HG03457 (cell line): ENCODE data around the gene ATP6V0A4.
"Not testable (repeated sequence)": the region's sequence is repeated elsewhere in the genome, so short reads cannot be mapped to it uniquely, and the experiment has no call there.

ENCODE experiments used
- ATAC-seq: cut with Tn5 transposase; IDR thresholded peaks from one replicate; pipeline ENCODE4 v1.9.1; 2021; ENCODE audit warnings: moderate number of reproducible peaks; ENCODE audit not compliant: unreplicated experiment

ATP6V0A4 gene

GRCh38 chr7:138804618-138805017 lies 6.6 kb upstream of the ATP6V0A4 start:
- no peak for ATAC-seq

GRCh38 chr7:138802706-138803105 lies 4.7 kb upstream of the ATP6V0A4 start:
- no peak for ATAC-seq

GRCh38 chr7:138801256-138801655 lies 3.3 kb upstream of the ATP6V0A4 start:
- no peak for ATAC-seq

GRCh38 chr7:138799336-138800000 lies 1.5 kb upstream of the ATP6V0A4 start:
- ATAC-seq: no peak

GRCh38 chr7:138798836-138799235 lies 840 bp upstream of the ATP6V0A4 start:
- no peak for ATAC-seq

- ATAC-seq: not testable (repeated sequence)
These were observed 950 bp downstream of the ATP6V0A4 start for GRCh38 chr7:138797046-138797445.

- ATAC-seq: no peak
These were observed 1.9 kb downstream of the ATP6V0A4 start for GRCh38 chr7:138796038-138796615.

- ATAC-seq: no peak
These were observed 12.2 kb downstream of the ATP6V0A4 start for GRCh38 chr7:138785587-138786437.

GRCh38 chr7:138784692-138785091 lies 13.3 kb downstream of the ATP6V0A4 start:
- no peak for ATAC-seq

GRCh38 chr7:138781004-138781403 lies 17.0 kb downstream of the ATP6V0A4 start:
- no peak for ATAC-seq

GRCh38 chr7:138776166-138776833 lies 21.7 kb downstream of the ATP6V0A4 start:
- ATAC-seq: no peak

- ATAC-seq: no peak
These were observed 24.2 kb downstream of the ATP6V0A4 start for GRCh38 chr7:138773817-138774216.

- no peak for ATAC-seq
These were observed 24.8 kb downstream of the ATP6V0A4 start for GRCh38 chr7:138773176-138773575.

GRCh38 chr7:138770904-138771303 lies 27.1 kb downstream of the ATP6V0A4 start:
- ATAC-seq: no peak

- ATAC-seq: no peak
These were observed 29.8 kb downstream of the ATP6V0A4 start for GRCh38 chr7:138768241-138768640.

GRCh38 chr7:138756591-138757242 lies 41.3 kb downstream of the ATP6V0A4 start:
- ATAC-seq: no peak

- ATAC-seq: no peak
These were observed 42.0 kb downstream of the ATP6V0A4 start for GRCh38 chr7:138755842-138756590.

- no peak for ATAC-seq
These were observed 42.7 kb downstream of the ATP6V0A4 start for GRCh38 chr7:138755331-138755747.

- ATAC-seq: no peak
These were observed 44.4 kb downstream of the ATP6V0A4 start for GRCh38 chr7:138753610-138754009.

GRCh38 chr7:138753150-138753518 lies 44.9 kb downstream of the ATP6V0A4 start:
- no peak for ATAC-seq
